IMR-90 (cell line): ENCODE data around the gene CALN1. TPM values are rescaled to one million over a fixed set of nuclear protein-coding genes. Genes with fewer than 3 reads are reported as not detected.

Experiments used
- ATAC-seq: fragments of 200-7000 bp; cut with Tn5 transposase; 2 replicates; pipeline ENCODE4 v1.9.1; 2020; ENCODE audit warnings: low read depth, mild to moderate bottlenecking, moderate library complexity
- BruUV-seq: library from RNA; stranded (reverse); fragments of 400-500 nt; replicated peaks from 2 replicates; lab custom pipeline; 2021; lab: Mats Ljungman, UMichigan
- CTCF ChIA-PET: fragments of 300-600 bp; formaldehyde crosslinking; extraction: SDS; loops from one replicate; lab custom pipeline; 2021; ENCODE audit warnings: antibody characterized with exemption; lab: Yijun Ruan, JAX
- POLR2A ChIA-PET: fragments of 300-600 bp; sonication (Branson Sonifier 250); formaldehyde crosslinking; loops from one replicate; lab custom pipeline; 2022; ENCODE audit warnings: antibody characterized with exemption; ENCODE audit not compliant: unreplicated experiment; lab: Charles Lee
- DNase-seq: peaks from one replicate; pipeline ENCODE4 v3.0.0; 2013
- H2AFZ ChIP-seq: replicated peaks from 2 replicates; pipeline ENCODE3; 2013; ENCODE audit warnings: low read length, mild to moderate bottlenecking; ENCODE audit not compliant: poor library complexity
- H2AK5ac ChIP-seq: 2 replicates; pipeline ENCODE4 v1.6.1; 2013; ENCODE audit warnings: low read depth, low read length, inconsistent platforms
- H2AK9ac ChIP-seq: replicated peaks from 2 replicates; pipeline ENCODE3; 2013; ENCODE audit warnings: mild to moderate bottlenecking, low read depth, low read length, moderate library complexity; ENCODE audit not compliant: poor library complexity
- H2BK120ac ChIP-seq: 2 replicates; pipeline ENCODE4 v1.6.1; 2013; ENCODE audit warnings: low read depth, low read length, inconsistent platforms
- H2BK15ac ChIP-seq: 3 replicates; pipeline ENCODE4 v1.6.1; 2013; ENCODE audit warnings: low read depth, low read length, inconsistent platforms
- H2BK20ac ChIP-seq: 2 replicates; pipeline ENCODE4 v1.6.1; 2013; ENCODE audit warnings: low read depth, mild to moderate bottlenecking, inconsistent platforms, low read length, moderate library complexity
- H2BK5ac ChIP-seq: 2 replicates; pipeline ENCODE4 v1.6.1; 2013; ENCODE audit warnings: mild to moderate bottlenecking, low read depth, low read length, inconsistent platforms; ENCODE audit not compliant: poor library complexity, severe bottlenecking
- H3K14ac ChIP-seq: replicated peaks from 2 replicates; pipeline ENCODE4 v1.6.1; 2013; ENCODE audit warnings: low read depth, low read length, inconsistent platforms
- H3K18ac ChIP-seq: 2 replicates; pipeline ENCODE4 v1.6.1; 2013; ENCODE audit warnings: low read depth, low read length, control low read depth
- H3K23ac ChIP-seq: 2 replicates; pipeline ENCODE4 v1.6.1; 2013; ENCODE audit warnings: low read depth, low read length, inconsistent platforms
- H3K27ac ChIP-seq: 2 replicates; pipeline ENCODE4 v1.5.1; 2013; ENCODE audit warnings: mild to moderate bottlenecking, control low read depth, low read length; ENCODE audit not compliant: insufficient read depth
- H3K27me3 ChIP-seq: 2 replicates; pipeline ENCODE4 v1.6.1; 2013; ENCODE audit warnings: low read length; ENCODE audit not compliant: control insufficient read depth, insufficient read depth
- H3K36me3 ChIP-seq: 2 replicates; pipeline ENCODE4 v1.6.1; 2013; ENCODE audit warnings: low read length, mixed read lengths; ENCODE audit not compliant: control insufficient read depth, insufficient read depth
- H3K4ac ChIP-seq: 2 replicates; pipeline ENCODE4 v1.6.1; 2013; ENCODE audit warnings: low read depth, low read length, inconsistent platforms
- H3K4me1 ChIP-seq: 2 replicates; pipeline ENCODE4 v1.6.1; 2013; ENCODE audit warnings: low read length, mixed read lengths; ENCODE audit not compliant: control insufficient read depth, insufficient read depth
- H3K4me2 ChIP-seq: 2 replicates; pipeline ENCODE4 v1.6.1; 2013; ENCODE audit warnings: low read depth, mild to moderate bottlenecking, control low read depth, low read length, moderate library complexity
- H3K4me3 ChIP-seq: 2 replicates; pipeline ENCODE4 v1.5.1; 2013; ENCODE audit warnings: low read depth, mild to moderate bottlenecking, control low read depth, low read length, moderate library complexity; ENCODE audit not compliant: insufficient read depth
- H3K56ac ChIP-seq: 2 replicates; pipeline ENCODE4 v1.6.1; 2013; ENCODE audit warnings: low read length, inconsistent platforms; ENCODE audit not compliant: insufficient read depth; ENCODE audit errors: extremely low read depth
- H3K79me1 ChIP-seq, 2 experiments: 2 replicates each; pipeline ENCODE4 v1.6.1; 2013; ENCODE audit warnings: low read length in 2 of 2, inconsistent platforms in 1 of 2, low read depth in 1 of 2
- H3K9ac ChIP-seq: 2 replicates; pipeline ENCODE4 v1.6.1; 2013; ENCODE audit warnings: low read depth, low read length, control low read depth
- H3K9me1 ChIP-seq: 2 replicates; pipeline ENCODE4 v1.6.1; 2013; ENCODE audit warnings: low read length, inconsistent platforms; ENCODE audit not compliant: insufficient read depth
- H3K9me3 ChIP-seq: 2 replicates; pipeline ENCODE4 v1.6.1; 2013; ENCODE audit warnings: low read length; ENCODE audit not compliant: control insufficient read depth, insufficient read depth
- H4K20me1 ChIP-seq: 2 replicates; pipeline ENCODE4 v1.6.1; 2013; ENCODE audit warnings: low read length, inconsistent platforms; ENCODE audit not compliant: insufficient read depth
- H4K5ac ChIP-seq: 2 replicates; pipeline ENCODE4 v1.6.1; 2013; ENCODE audit warnings: mild to moderate bottlenecking, low read depth, low read length, control low read depth
- H4K8ac ChIP-seq, 2 experiments: 2 replicates each; pipeline ENCODE4 v1.6.1; 2013; ENCODE audit warnings: low read depth in 2 of 2, low read length in 2 of 2, control low read depth in 1 of 2, inconsistent platforms in 1 of 2
- H4K91ac ChIP-seq: 2 replicates; pipeline ENCODE4 v1.6.1; 2013; ENCODE audit warnings: low read depth, low read length, inconsistent platforms; ENCODE audit not compliant: insufficient read depth
- CEBPB ChIP-seq: IDR thresholded peaks from 2 replicates; pipeline ENCODE4 v1.6.1; 2012; ENCODE audit warnings: low read depth, low read length, improper control_type of control experiment
- FOS ChIP-seq: fragments of 150-350 bp; IDR thresholded peaks from 2 replicates; pipeline ENCODE4 v1.6.1; 2016; ENCODE audit warnings: low read depth, low read length
- MAFK ChIP-seq: IDR thresholded peaks from 2 replicates; pipeline ENCODE4 v1.6.1; 2012; ENCODE audit warnings: low read depth, low read length, improper control_type of control experiment
- MAZ ChIP-seq: IDR thresholded peaks from 2 replicates; pipeline ENCODE4 v1.6.1; 2012; ENCODE audit warnings: low read depth, mild to moderate bottlenecking, low read length, improper control_type of control experiment, moderate library complexity, borderline replicate concordance
- MXI1 ChIP-seq: IDR thresholded peaks from 2 replicates; pipeline ENCODE4 v1.6.1; 2012; ENCODE audit warnings: low read depth, mild to moderate bottlenecking, low read length, moderate library complexity, borderline replicate concordance
- NFE2L2 ChIP-seq: fragments of 150-350 bp; IDR thresholded peaks from 2 replicates; pipeline ENCODE4 v1.6.1; 2016; ENCODE audit warnings: low read depth, mild to moderate bottlenecking, low read length
- POLR2A ChIP-seq: IDR thresholded peaks from 2 replicates; pipeline ENCODE4 v1.6.1; 2012; ENCODE audit warnings: mild to moderate bottlenecking, low read depth, low read length
- RAD21 ChIP-seq: IDR thresholded peaks from 2 replicates; pipeline ENCODE4 v1.6.1; 2012; ENCODE audit warnings: low read length, improper control_type of control experiment
- RCOR1 ChIP-seq: IDR thresholded peaks from 2 replicates; pipeline ENCODE4 v1.6.1; 2012; ENCODE audit warnings: mild to moderate bottlenecking, low read length, improper control_type of control experiment; ENCODE audit not compliant: insufficient replicate concordance
- RFX5 ChIP-seq: IDR thresholded peaks from 2 replicates; pipeline ENCODE4 v1.8.0; 2012; ENCODE audit warnings: low read depth, mild to moderate bottlenecking, low read length, moderate library complexity
- SMC3 ChIP-seq: fragments of 150-350 bp; IDR thresholded peaks from 2 replicates; pipeline ENCODE4 v1.6.1; 2016; ENCODE audit warnings: low read depth, mild to moderate bottlenecking, antibody characterized with exemption, low read length, moderate library complexity
- WGBS, 2 experiments: methylation state at CpG; one replicate each; pipeline versions ENCODE4 v1.1.5 to v1.1.7; 2013; ENCODE audit warnings: missing lambda C conversion rate in 2 of 2; ENCODE audit not compliant: insufficient read length in 1 of 2; ENCODE audit errors: extremely low coverage in 2 of 2; 5-methylcytosine and 5-hydroxymethylcytosine counted together
- dilution Hi-C: fragments of 300-500 bp; cut with HindIII; formaldehyde crosslinking; loops from one replicate; pipeline ENCODE4 v1.14.3; 2018; ENCODE audit warnings: low sequenced_read_pairs; ENCODE audit not compliant: unreplicated experiment
- in situ Hi-C: fragments of 300-500 bp; cut with MboI; formaldehyde crosslinking; loops from 3 replicates; pipeline ENCODE4 v1.14.3; 2019; ENCODE audit warnings: low sequenced_read_pairs, inconsistent platforms, mixed read lengths
- intact Hi-C: fragments of 100-400 bp; cut with micrococcal nuclease; formaldehyde crosslinking; loops from 2 replicates; pipeline ENCODE4 v1.10.0; 2022
- polyA plus RNA-seq, 3 experiments: library from polyadenylated mRNA; depleted of rRNA; stranded (reverse); fragments of >200 nt; gene quantifications; 2 replicates each; pipeline ENCODE4 v1.2.3, GENCODE V29; 2012; ENCODE audit warnings: low replicate concordance in 1 of 3
- total RNA-seq: library from RNA; depleted of rRNA; stranded (reverse); fragments of >200 nt; gene quantifications from 2 replicates; pipeline ENCODE4 v1.2.3, GENCODE V29; 2012
- TF ChIP-seq, protein P1 (sequence below): conservative IDR thresholded peaks from 2 replicates; pipeline ENCODE4 v1.5.1; 2012; ENCODE audit warnings: mild to moderate bottlenecking, low read depth, low read length, improper control_type of control experiment

The CALN1 gene
- total and polyA plus RNA-seq, 2 of the 4 experiments (the other 2 are of a cell fraction), result not detected

- in situ Hi-C loops (no loop called here), dilution Hi-C loops (no loop called here), intact Hi-C loops (no loop called here)
- Histone ChIP-seq H3K23ac (no peak overlapping the region), H4K8ac (no peak overlapping the region), H3K9me1 (no peaks in the 10 kb centered on the region), H3K18ac (no peak overlapping the region), H3K36me3 (no peaks in the 10 kb centered on the region), H3K9me3 (peaks cover 13% of the 10 kb centered on the region), H2BK120ac (no peak overlapping the region), H3K4me3 (no peak overlapping the region), H4K91ac (no peak overlapping the region), H2BK5ac (no peak overlapping the region), H2AK9ac (no peak overlapping the region), H2AK5ac (no peak overlapping the region), H3K56ac (no peak overlapping the region), H3K4me2 (no peak overlapping the region), H3K9ac (no peak overlapping the region), H3K4ac (no peak overlapping the region), H3K79me1 (no peaks in the 10 kb centered on the region), H3K4me1 (no peaks in the 10 kb centered on the region), H4K5ac (no peak overlapping the region), H2BK20ac (no peak overlapping the region), H3K27ac (no peak overlapping the region), H3K14ac (no peak overlapping the region), H2AFZ (no peak overlapping the region), H2BK15ac (no peak overlapping the region), H4K20me1 (no peaks in the 10 kb centered on the region), H3K27me3 (no peaks in the 10 kb centered on the region)
- TF ChIP-seq NFE2L2, result no peak
- no peak for TF ChIP-seq CEBPB
- no peak for TF ChIP-seq SMC3
- no peak for TF ChIP-seq POLR2A
- no peak for TF ChIP-seq MXI1
- TF ChIP-seq, protein P1, sequence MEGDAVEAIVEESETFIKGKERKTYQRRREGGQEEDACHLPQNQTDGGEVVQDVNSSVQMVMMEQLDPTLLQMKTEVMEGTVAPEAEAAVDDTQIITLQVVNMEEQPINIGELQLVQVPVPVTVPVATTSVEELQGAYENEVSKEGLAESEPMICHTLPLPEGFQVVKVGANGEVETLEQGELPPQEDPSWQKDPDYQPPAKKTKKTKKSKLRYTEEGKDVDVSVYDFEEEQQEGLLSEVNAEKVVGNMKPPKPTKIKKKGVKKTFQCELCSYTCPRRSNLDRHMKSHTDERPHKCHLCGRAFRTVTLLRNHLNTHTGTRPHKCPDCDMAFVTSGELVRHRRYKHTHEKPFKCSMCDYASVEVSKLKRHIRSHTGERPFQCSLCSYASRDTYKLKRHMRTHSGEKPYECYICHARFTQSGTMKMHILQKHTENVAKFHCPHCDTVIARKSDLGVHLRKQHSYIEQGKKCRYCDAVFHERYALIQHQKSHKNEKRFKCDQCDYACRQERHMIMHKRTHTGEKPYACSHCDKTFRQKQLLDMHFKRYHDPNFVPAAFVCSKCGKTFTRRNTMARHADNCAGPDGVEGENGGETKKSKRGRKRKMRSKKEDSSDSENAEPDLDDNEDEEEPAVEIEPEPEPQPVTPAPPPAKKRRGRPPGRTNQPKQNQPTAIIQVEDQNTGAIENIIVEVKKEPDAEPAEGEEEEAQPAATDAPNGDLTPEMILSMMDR, result no peak
- TF ChIP-seq MAZ, result no peak
- no peak for TF ChIP-seq FOS
- no peak for TF ChIP-seq RAD21
- TF ChIP-seq RCOR1, result no peak
- TF ChIP-seq RFX5, result no peak
- TF ChIP-seq MAFK, result no peak
- DNase-seq, result no peak
- ChIA-PET CTCF (no interaction called here), POLR2A (no interaction called here)
- WGBS, 2 experiments, result 100% methylated on average over 1 of the region's 4 CpGs; no CpG with 5 or more reads in 1 of the 2 experiments
- ATAC-seq, result no peak
- no TSS peak for BruUV-seq
These were observed 101.8 kb downstream of the CALN1 start for GRCh38 chr7:72310301-72310700.
